Measurements from ENCODE around the gene RNASE9. TPM values are rescaled to one million over a fixed set of nuclear protein-coding genes. Genes with fewer than 3 reads are reported as not detected.

The RNASE9 gene
- total RNA-seq, 1 donor from 2014 or later = not detected

DNA sequence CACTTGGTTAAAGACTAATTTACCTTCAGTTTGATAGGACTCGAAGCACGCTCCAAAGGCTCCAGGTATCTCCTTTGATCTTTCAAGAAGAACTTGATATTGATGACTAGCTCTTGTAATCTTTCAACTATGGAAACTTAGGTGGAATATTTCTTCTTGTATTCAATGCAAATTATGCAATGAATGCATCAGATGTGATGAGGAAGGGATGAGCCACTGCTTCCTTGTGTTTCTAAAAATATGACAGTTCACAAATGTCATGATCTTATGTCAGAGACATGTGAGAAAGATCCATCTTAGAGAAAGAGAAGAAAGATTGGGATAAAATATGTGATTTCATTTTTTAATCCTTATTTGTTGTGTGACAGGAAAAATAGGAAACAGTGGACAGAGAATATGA lies 9.9 kb downstream of the RNASE9 start:
- ChIA-PET CTCF (no interaction called here), POLR2A (no interaction called here)
- Mint-ChIP-seq H3K27me3 (peaks cover 8% of the 10 kb centered on the region), H3K27ac (no peak overlapping the region), H3K4me3 (no peak overlapping the region), H3K36me3 (ENCODE audit: low read depth) (no peaks in the 10 kb centered on the region), H3K9me3 (no peaks in the 10 kb centered on the region), H3K4me1 (no peaks in the 10 kb centered on the region)
- intact Hi-C loops (cut with micrococcal nuclease) = no loop called here
- TF ChIP-seq, protein P1, sequence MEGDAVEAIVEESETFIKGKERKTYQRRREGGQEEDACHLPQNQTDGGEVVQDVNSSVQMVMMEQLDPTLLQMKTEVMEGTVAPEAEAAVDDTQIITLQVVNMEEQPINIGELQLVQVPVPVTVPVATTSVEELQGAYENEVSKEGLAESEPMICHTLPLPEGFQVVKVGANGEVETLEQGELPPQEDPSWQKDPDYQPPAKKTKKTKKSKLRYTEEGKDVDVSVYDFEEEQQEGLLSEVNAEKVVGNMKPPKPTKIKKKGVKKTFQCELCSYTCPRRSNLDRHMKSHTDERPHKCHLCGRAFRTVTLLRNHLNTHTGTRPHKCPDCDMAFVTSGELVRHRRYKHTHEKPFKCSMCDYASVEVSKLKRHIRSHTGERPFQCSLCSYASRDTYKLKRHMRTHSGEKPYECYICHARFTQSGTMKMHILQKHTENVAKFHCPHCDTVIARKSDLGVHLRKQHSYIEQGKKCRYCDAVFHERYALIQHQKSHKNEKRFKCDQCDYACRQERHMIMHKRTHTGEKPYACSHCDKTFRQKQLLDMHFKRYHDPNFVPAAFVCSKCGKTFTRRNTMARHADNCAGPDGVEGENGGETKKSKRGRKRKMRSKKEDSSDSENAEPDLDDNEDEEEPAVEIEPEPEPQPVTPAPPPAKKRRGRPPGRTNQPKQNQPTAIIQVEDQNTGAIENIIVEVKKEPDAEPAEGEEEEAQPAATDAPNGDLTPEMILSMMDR (IDR thresholded peaks at IDR 0.05) = no peak
- ATAC-seq (ENCODE audit: low read depth) = no peak
- no peak for DNase-seq

DNA sequence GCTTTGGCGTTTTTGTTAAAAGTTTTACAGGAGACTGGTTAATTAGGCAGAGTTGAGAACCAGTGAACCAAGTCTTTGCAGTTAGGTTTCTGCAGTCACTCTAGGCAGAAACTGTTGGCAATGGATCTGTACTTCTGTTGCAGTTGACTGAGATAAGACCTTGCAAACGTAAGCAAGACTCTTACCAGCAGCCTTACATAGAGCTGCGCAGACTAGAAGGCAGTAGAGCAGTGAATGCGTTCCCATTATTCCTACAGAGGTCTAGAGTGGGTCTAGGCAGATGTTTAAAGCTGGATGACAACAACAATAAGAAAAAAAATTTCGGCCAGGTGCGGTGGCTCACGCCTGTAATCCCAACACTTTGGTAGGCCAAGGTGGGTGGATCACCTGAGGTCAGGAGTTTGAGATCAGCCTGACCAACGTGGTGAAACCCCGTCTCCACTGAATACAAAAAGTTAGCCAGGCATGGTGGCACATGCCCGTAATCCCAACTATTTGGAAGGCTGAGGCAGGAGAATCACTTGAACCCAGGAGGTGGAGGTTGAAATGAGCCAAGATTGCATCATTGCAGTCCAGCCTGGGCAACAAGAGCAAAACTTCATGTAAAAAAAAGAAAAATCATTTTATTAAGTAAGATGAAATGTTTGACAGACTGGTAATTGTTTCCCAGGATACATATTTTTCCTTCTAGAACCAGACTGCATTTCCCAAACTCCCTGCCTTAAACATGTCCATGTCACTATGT lies 12.3 kb downstream of the RNASE9 start:
- no peaks in the 10 kb centered on the region for H3K4me1 Mint-ChIP-seq
- intact Hi-C loops (cut with micrococcal nuclease) = no loop called here
- H3K36me3 Mint-ChIP-seq (ENCODE audit: low read depth) = no peaks in the 10 kb centered on the region
- H3K9me3 Mint-ChIP-seq = no peaks in the 10 kb centered on the region
- TF ChIP-seq, protein P1 (IDR thresholded peaks at IDR 0.05) = no peak
- ChIA-PET CTCF (no interaction called here), POLR2A (interaction anchor here (0.6 kb wide), 1 partner anchor 523 kb away, joined by 4 read pairs; no protein-coding TSS in a partner anchor)
- H3K27ac Mint-ChIP-seq = no peak overlapping the region
- ATAC-seq (ENCODE audit: low read depth) = no peak
- H3K4me3 Mint-ChIP-seq = no peak overlapping the region
- no peak for DNase-seq
- peaks cover 15% of the 10 kb centered on the region for H3K27me3 Mint-ChIP-seq

- Mint-ChIP-seq H3K4me3 (no peak overlapping the region), H3K27ac (no peak overlapping the region), H3K4me1 (no peaks in the 10 kb centered on the region), H3K27me3 (peaks cover 15% of the 10 kb centered on the region), H3K36me3 (ENCODE audit: low read depth) (no peaks in the 10 kb centered on the region), H3K9me3 (no peaks in the 10 kb centered on the region)
- ChIA-PET POLR2A (no interaction called here), CTCF (no interaction called here)
- ATAC-seq (ENCODE audit: low read depth) = no peak
- TF ChIP-seq, protein P1 (IDR thresholded peaks at IDR 0.05) = no peak
- no peak for DNase-seq
- intact Hi-C loops (cut with micrococcal nuclease) = no loop called here
These were observed 14.0 kb downstream of the RNASE9 start for GRCh38 chr14:20546877-20547276.

DNA sequence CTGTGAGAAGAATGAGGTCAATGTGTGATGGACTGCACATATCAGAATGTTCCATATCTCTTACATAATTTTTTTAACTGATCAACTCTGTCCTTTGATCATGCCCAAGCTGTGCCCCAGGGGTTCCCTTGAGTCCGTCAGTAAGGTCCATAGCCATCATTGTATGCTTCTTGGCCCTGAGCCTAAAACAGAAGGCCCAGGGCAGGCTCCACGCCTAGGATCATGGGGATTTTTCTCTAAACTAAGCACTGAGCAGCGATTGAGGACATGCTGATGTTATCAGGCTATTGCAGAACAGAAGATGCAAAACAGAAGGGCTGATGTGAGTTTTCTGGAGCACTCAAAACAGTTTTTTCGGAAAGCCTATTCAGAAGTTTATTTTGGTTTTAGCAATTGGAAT lies 20.9 kb downstream of the RNASE9 start:
- TF ChIP-seq, protein P1 (IDR thresholded peaks at IDR 0.05) = no peak
- ATAC-seq (ENCODE audit: low read depth) (no peak), DNase-seq (no peak)
- intact Hi-C loops (cut with micrococcal nuclease) = no loop called here
- Mint-ChIP-seq H3K27ac (no peak overlapping the region), H3K27me3 (peaks cover 10% of the 10 kb centered on the region), H3K9me3 (no peaks in the 10 kb centered on the region), H3K4me1 (no peaks in the 10 kb centered on the region), H3K36me3 (ENCODE audit: low read depth) (no peaks in the 10 kb centered on the region), H3K4me3 (no peak overlapping the region)
- ChIA-PET POLR2A (no interaction called here), CTCF (no interaction called here)

DNA sequence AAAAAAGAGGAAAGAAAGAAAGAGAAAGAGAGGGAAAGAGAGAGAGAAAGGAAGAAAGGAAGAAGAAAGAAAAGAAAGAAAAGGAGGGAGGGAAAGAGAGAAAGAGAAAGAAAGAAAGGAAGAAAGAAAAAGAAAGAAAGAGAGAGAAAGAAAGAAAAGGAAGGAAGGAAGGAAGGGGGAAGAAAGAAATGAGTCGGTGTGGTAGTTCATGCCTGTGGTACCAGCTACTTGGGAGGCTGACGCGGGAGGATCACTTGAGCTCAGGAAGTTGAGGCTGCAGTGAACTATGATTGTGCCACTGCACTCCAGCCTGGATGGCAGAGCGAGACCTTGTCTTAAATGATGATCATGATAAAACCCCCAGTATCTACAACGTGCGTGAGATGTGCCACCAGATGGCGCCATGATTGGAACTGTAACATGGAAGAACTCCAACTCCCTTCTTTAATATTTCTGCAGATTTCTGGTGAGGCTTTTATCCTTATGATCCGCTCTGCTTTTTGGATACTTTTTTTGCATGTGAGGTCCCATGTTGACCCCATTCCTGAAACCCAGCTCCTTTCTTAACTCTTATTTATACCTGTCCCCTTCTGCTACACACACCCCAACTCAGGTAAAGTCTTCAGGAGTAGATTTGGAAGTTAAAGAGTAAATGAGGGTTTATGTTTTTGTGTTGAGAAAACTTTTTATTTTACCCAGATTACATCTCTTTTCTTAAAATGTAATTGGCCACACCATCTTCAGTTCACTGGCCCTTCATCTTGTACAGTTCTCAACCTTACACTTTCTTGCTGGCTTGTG lies 29.9 kb downstream of the RNASE9 start:
- Mint-ChIP-seq H3K36me3 (ENCODE audit: low read depth) (no peaks in the 10 kb centered on the region), H3K4me1 (peaks cover 8% of the 10 kb centered on the region), H3K27ac (no peak overlapping the region), H3K9me3 (no peaks in the 10 kb centered on the region), H3K4me3 (peak overlapping the region; percentile 48), H3K27me3 (peaks cover 8% of the 10 kb centered on the region)
- TF ChIP-seq, protein P1 (IDR thresholded peaks at IDR 0.05) = no peak
- intact Hi-C loops (cut with micrococcal nuclease) = loop anchor here (1.0 to 5.0 kb wide), 6 partner anchors 39 to 204 kb away; partner anchors contain the start of gene PNP
- ATAC-seq (ENCODE audit: low read depth) (peak; percentile 76), DNase-seq (peak; percentile 39)
- CTCF ChIA-PET = interaction anchor here (0.7 to 2.3 kb wide), 10 partner anchors 9 to 189 kb away, joined by 3 to 11 read pairs (median 4); partner anchors contain the start of gene TEP1
- POLR2A ChIA-PET = interaction anchor here (1.0 kb wide), 1 partner anchor 188 kb away, joined by 4 read pairs; the partner anchor contains the start of gene PARP2

All from activated B cell treated with CpG ODN at 0.5 μM for 24 hours (primary cell).